ENCODE measurements around the gene NFATC1. TPM values are rescaled to one million over a fixed set of nuclear protein-coding genes. Genes with fewer than 3 reads are reported as not detected.

NFATC1 gene
- total RNA-seq, result 5.4 TPM
- polyA plus RNA-seq, result 23.8 TPM
- long read RNA-seq, donor 1, result 0 reads
- long read RNA-seq, donor 2, full-length matches to known transcripts, result 9 of 22 reads
- long read RNA-seq, donor 2, partial matches to known transcripts, result 13 of 22 reads
- long read RNA-seq, donor 2, other reads (novel, unspliced or antisense), result 0 of 22 reads
- long read RNA-seq, donor 3, partial matches to known transcripts, result 0 of 1 reads
- long read RNA-seq, donor 3, other reads (novel, unspliced or antisense), result 0 of 1 reads
- long read RNA-seq, donor 4, result 0 reads
- long read RNA-seq, donor 5, full-length matches to known transcripts, result 4 of 9 reads
- long read RNA-seq, donor 5, partial matches to known transcripts, result 5 of 9 reads
- long read RNA-seq, donor 5, other reads (novel, unspliced or antisense), result 0 of 9 reads
- long read RNA-seq, donor 6, full-length matches to known transcripts, result 5 of 5 reads
- long read RNA-seq, donor 6, partial matches to known transcripts, result 0 of 5 reads
- long read RNA-seq, donor 6, other reads (novel, unspliced or antisense), result 0 of 5 reads
- long read RNA-seq, donor 7, result 0 reads
- long read RNA-seq, donor 8, result 0 reads
- long read RNA-seq, donor 9, full-length matches to known transcripts, result 2 of 2 reads
- long read RNA-seq, donor 9, partial matches to known transcripts, result 0 of 2 reads
- long read RNA-seq, donor 9, other reads (novel, unspliced or antisense), result 0 of 2 reads
- long read RNA-seq, donor 10, partial matches to known transcripts, result 12 of 13 reads
- long read RNA-seq, donor 10, other reads (novel, unspliced or antisense), result 0 of 13 reads

GRCh38 chr18:79395761-79396404, at the start of gene NFATC1:
Gene NFATC1 (plus strand): TSS chr18:79395930. CDS start chr18:79396225, 295 bp downstream.
- Histone ChIP-seq H3K4me1 (ENCODE audit: control insufficient read depth in 2 of 2, insufficient read depth in 2 of 2, low read length in 2 of 2) (peaks cover 14 to 38% of the 10 kb centered on the region in 2 donors), H3K36me3 (ENCODE audit: control insufficient read depth in 2 of 2, insufficient read depth in 2 of 2, low read length in 1 of 2) (no peaks in the 10 kb centered on the region), H3K9me3 (ENCODE audit: control insufficient read depth in 2 of 2, insufficient read depth in 1 of 2, low read length in 1 of 2) (peaks cover 0 to 3% of the 10 kb centered on the region in 2 donors), H3K4me3 (ENCODE audit: low read length in 2 of 2) (peak within 1 kb of the TSS; percentile 33 to 54), H3K27me3 (ENCODE audit: control insufficient read depth in 2 of 2, insufficient read depth in 1 of 2, low read length in 1 of 2) (peaks cover 71 to 86% of the 10 kb centered on the region in 2 donors), H3K27ac (ENCODE audit: low read depth in 1 of 2, low read length in 1 of 2) (peak within 1 kb of the TSS; percentile 47 to 60)
- WGBS, result under 1% methylated on average over 91 of the region's 91 CpGs
- DNase-seq (ENCODE audit: low read depth in 6 of 9, low spot score in 9 of 9), result peak in 1 of 9 donors; percentile 52

GRCh38 chr18:79345981-79346380, 49.7 kb upstream of the NFATC1 start:
- no peaks in the 10 kb centered on the region for H3K9me3 ChIP-seq (ENCODE audit: control insufficient read depth in 2 of 2, insufficient read depth in 1 of 2, low read length in 1 of 2)
- H3K27ac ChIP-seq (ENCODE audit: low read depth in 1 of 2, low read length in 1 of 2), result no peak overlapping the region
- DNase-seq (ENCODE audit: low read depth in 6 of 9, low spot score in 9 of 9), result no peak
- H3K36me3 ChIP-seq (ENCODE audit: control insufficient read depth in 2 of 2, insufficient read depth in 2 of 2, low read length in 1 of 2), result peaks cover 43 to 61% of the 10 kb centered on the region in 2 donors
- H3K27me3 ChIP-seq (ENCODE audit: control insufficient read depth in 2 of 2, insufficient read depth in 1 of 2, low read length in 1 of 2), result no peaks in the 10 kb centered on the region
- WGBS, result 94% methylated on average over 26 of the region's 26 CpGs
- no peak overlapping the region for H3K4me3 ChIP-seq (ENCODE audit: low read length in 2 of 2)
- H3K4me1 ChIP-seq (ENCODE audit: control insufficient read depth in 2 of 2, insufficient read depth in 2 of 2, low read length in 2 of 2), result no peaks in the 10 kb centered on the region

- no peak overlapping the region for H3K27ac ChIP-seq (ENCODE audit: low read depth in 1 of 2, low read length in 1 of 2)
- H3K4me3 ChIP-seq (ENCODE audit: low read length in 2 of 2), result no peak overlapping the region
- H3K36me3 ChIP-seq (ENCODE audit: control insufficient read depth in 2 of 2, insufficient read depth in 2 of 2, low read length in 1 of 2), result peaks cover 43 to 63% of the 10 kb centered on the region in 2 donors
- WGBS, result 95% methylated on average over 5 of the region's 5 CpGs
- DNase-seq (ENCODE audit: low read depth in 6 of 9, low spot score in 9 of 9), result no peak
- no peaks in the 10 kb centered on the region for H3K9me3 ChIP-seq (ENCODE audit: control insufficient read depth in 2 of 2, insufficient read depth in 1 of 2, low read length in 1 of 2)
- no peaks in the 10 kb centered on the region for H3K27me3 ChIP-seq (ENCODE audit: control insufficient read depth in 2 of 2, insufficient read depth in 1 of 2, low read length in 1 of 2)
- no peaks in the 10 kb centered on the region for H3K4me1 ChIP-seq (ENCODE audit: control insufficient read depth in 2 of 2, insufficient read depth in 2 of 2, low read length in 2 of 2)
These were observed 47.7 kb upstream of the NFATC1 start for GRCh38 chr18:79348066-79348465.

- Histone ChIP-seq H3K4me1 (ENCODE audit: control insufficient read depth in 2 of 2, insufficient read depth in 2 of 2, low read length in 2 of 2) (no peaks in the 10 kb centered on the region), H3K36me3 (ENCODE audit: control insufficient read depth in 2 of 2, insufficient read depth in 2 of 2, low read length in 1 of 2) (peaks cover 16 to 27% of the 10 kb centered on the region in 2 donors), H3K27me3 (ENCODE audit: control insufficient read depth in 2 of 2, insufficient read depth in 1 of 2, low read length in 1 of 2) (no peaks in the 10 kb centered on the region), H3K9me3 (ENCODE audit: control insufficient read depth in 2 of 2, insufficient read depth in 1 of 2, low read length in 1 of 2) (no peaks in the 10 kb centered on the region), H3K4me3 (ENCODE audit: low read length in 2 of 2) (no peak overlapping the region), H3K27ac (ENCODE audit: low read depth in 1 of 2, low read length in 1 of 2) (no peak overlapping the region)
- no peak for DNase-seq (ENCODE audit: low read depth in 6 of 9, low spot score in 9 of 9)
- 90% methylated on average over 6 of the region's 6 CpGs for WGBS
These were observed 43.3 kb upstream of the NFATC1 start for GRCh38 chr18:79352432-79352831.

GRCh38 chr18:79353267-79353666, 42.5 kb upstream of the NFATC1 start:
- Histone ChIP-seq H3K9me3 (ENCODE audit: control insufficient read depth in 2 of 2, insufficient read depth in 1 of 2, low read length in 1 of 2) (no peaks in the 10 kb centered on the region), H3K27ac (ENCODE audit: low read depth in 1 of 2, low read length in 1 of 2) (no peak overlapping the region), H3K4me1 (ENCODE audit: control insufficient read depth in 2 of 2, insufficient read depth in 2 of 2, low read length in 2 of 2) (no peaks in the 10 kb centered on the region), H3K4me3 (ENCODE audit: low read length in 2 of 2) (no peak overlapping the region), H3K27me3 (ENCODE audit: control insufficient read depth in 2 of 2, insufficient read depth in 1 of 2, low read length in 1 of 2) (no peaks in the 10 kb centered on the region), H3K36me3 (ENCODE audit: control insufficient read depth in 2 of 2, insufficient read depth in 2 of 2, low read length in 1 of 2) (peaks cover 10 to 20% of the 10 kb centered on the region in 2 donors)
- 95% methylated on average over 17 of the region's 17 CpGs for WGBS
- DNase-seq (ENCODE audit: low read depth in 6 of 9, low spot score in 9 of 9), result no peak

- H3K4me3 ChIP-seq (ENCODE audit: low read length in 2 of 2), result no peak overlapping the region
- no peak overlapping the region for H3K27ac ChIP-seq (ENCODE audit: low read depth in 1 of 2, low read length in 1 of 2)
- no peaks in the 10 kb centered on the region for H3K4me1 ChIP-seq (ENCODE audit: control insufficient read depth in 2 of 2, insufficient read depth in 2 of 2, low read length in 2 of 2)
- H3K36me3 ChIP-seq (ENCODE audit: control insufficient read depth in 2 of 2, insufficient read depth in 2 of 2, low read length in 1 of 2), result peaks cover 10 to 22% of the 10 kb centered on the region in 2 donors
- no peaks in the 10 kb centered on the region for H3K9me3 ChIP-seq (ENCODE audit: control insufficient read depth in 2 of 2, insufficient read depth in 1 of 2, low read length in 1 of 2)
- WGBS, result 98% methylated on average over 8 of the region's 8 CpGs
- H3K27me3 ChIP-seq (ENCODE audit: control insufficient read depth in 2 of 2, insufficient read depth in 1 of 2, low read length in 1 of 2), result no peaks in the 10 kb centered on the region
- no peak for DNase-seq (ENCODE audit: low read depth in 6 of 9, low spot score in 9 of 9)
These were observed 41.4 kb upstream of the NFATC1 start for GRCh38 chr18:79354350-79354749.

- H3K4me3 ChIP-seq (ENCODE audit: low read length in 2 of 2), result no peak overlapping the region
- H3K27me3 ChIP-seq (ENCODE audit: control insufficient read depth in 2 of 2, insufficient read depth in 1 of 2, low read length in 1 of 2), result no peaks in the 10 kb centered on the region
- no peak overlapping the region for H3K27ac ChIP-seq (ENCODE audit: low read depth in 1 of 2, low read length in 1 of 2)
- no peaks in the 10 kb centered on the region for H3K9me3 ChIP-seq (ENCODE audit: control insufficient read depth in 2 of 2, insufficient read depth in 1 of 2, low read length in 1 of 2)
- H3K36me3 ChIP-seq (ENCODE audit: control insufficient read depth in 2 of 2, insufficient read depth in 2 of 2, low read length in 1 of 2), result peaks cover 13 to 17% of the 10 kb centered on the region in 2 donors
- WGBS, result 94% methylated on average over 26 of the region's 26 CpGs
- H3K4me1 ChIP-seq (ENCODE audit: control insufficient read depth in 2 of 2, insufficient read depth in 2 of 2, low read length in 2 of 2), result no peaks in the 10 kb centered on the region
- DNase-seq (ENCODE audit: low read depth in 6 of 9, low spot score in 9 of 9), result no peak
These were observed 40.0 kb upstream of the NFATC1 start for GRCh38 chr18:79355433-79356335.

- H3K27me3 ChIP-seq (ENCODE audit: control insufficient read depth in 2 of 2, insufficient read depth in 1 of 2, low read length in 1 of 2), result no peaks in the 10 kb centered on the region
- peaks cover 15 to 17% of the 10 kb centered on the region in 2 donors for H3K36me3 ChIP-seq (ENCODE audit: control insufficient read depth in 2 of 2, insufficient read depth in 2 of 2, low read length in 1 of 2)
- no peak overlapping the region for H3K27ac ChIP-seq (ENCODE audit: low read depth in 1 of 2, low read length in 1 of 2)
- WGBS, result 96% methylated on average over 5 of the region's 5 CpGs
- no peaks in the 10 kb centered on the region for H3K9me3 ChIP-seq (ENCODE audit: control insufficient read depth in 2 of 2, insufficient read depth in 1 of 2, low read length in 1 of 2)
- H3K4me1 ChIP-seq (ENCODE audit: control insufficient read depth in 2 of 2, insufficient read depth in 2 of 2, low read length in 2 of 2), result no peaks in the 10 kb centered on the region
- no peak overlapping the region for H3K4me3 ChIP-seq (ENCODE audit: low read length in 2 of 2)
- DNase-seq (ENCODE audit: low read depth in 6 of 9, low spot score in 9 of 9), result no peak
These were observed 39.3 kb upstream of the NFATC1 start for GRCh38 chr18:79356435-79356834.
